ENCODE results near the gene P2RY2. TPM values are rescaled to one million over a fixed set of nuclear protein-coding genes. Genes with fewer than 3 reads are reported as not detected.

The P2RY2 gene
- total and polyA plus RNA-seq, 2 of the 8 experiments (the other 6 are each of a cell fraction or from before 2014, with no cell fraction given), result 1.0 to 1.5 TPM

GRCh38 chr11:73244589-73245240 is 26.6 kb downstream of the P2RY2 start:
- POLR2A ChIA-PET (ENCODE audit: partially characterized antibody), result no interaction called here
- Histone ChIP-seq H2BK120ac (replicated peaks; ENCODE audit: low read depth, low read length) (no peak overlapping the region), H3K4ac (replicated peaks; ENCODE audit: insufficient read length, low read depth, low read length) (no peak overlapping the region), H4K5ac (ENCODE audit: insufficient read length, low read depth, low read length) (no peak overlapping the region), H2AK5ac (ENCODE audit: low read depth, low read length) (no peak overlapping the region), H2BK20ac (ENCODE audit: low read length) (no peak overlapping the region), H3K9ac (replicated peaks in 1 of 4; ENCODE audit: extremely low read depth in 1 of 4, low read depth in 3 of 4, low read length in 3 of 4) (no peak overlapping the region), H3K23ac (ENCODE audit: insufficient read length) (no peak overlapping the region), H3K23me2 (ENCODE audit: low read depth, low read length) (no peaks in the 10 kb centered on the region; the same call in 1 of the 2 replicates), H2BK15ac (ENCODE audit: low read length) (no peak overlapping the region), H2BK5ac (ENCODE audit: low read depth, low read length) (no peak overlapping the region), H3K4me3 (ENCODE audit: extremely low read depth in 1 of 4, insufficient read depth in 2 of 4, low read depth in 3 of 4, low read length in 4 of 4) (no peak overlapping the region), H4K8ac (ENCODE audit: extremely low read depth, insufficient read depth, low read length) (no peak overlapping the region), H3K4me1 (replicated peaks in 1 of 4; ENCODE audit: control insufficient read depth in 3 of 4, insufficient read depth in 4 of 4, low read length in 3 of 4) (peaks cover 0 to 8% (median 3%) of the 10 kb centered on the region in 4 experiments; a peak in 3 of 7 replicates), H4K91ac (replicated peaks; ENCODE audit: insufficient read length, low read length) (no peak overlapping the region), H3K79me1 (ENCODE audit: low read depth, low read length) (no peaks in the 10 kb centered on the region), H3K4me2 (ENCODE audit: insufficient read depth in 1 of 2, low read depth in 2 of 2, low read length in 2 of 2) (no peak overlapping the region), H3K14ac (ENCODE audit: insufficient read length) (no peak overlapping the region), H3K27me3 (replicated peaks in 1 of 4; ENCODE audit: control insufficient read depth in 3 of 4, extremely low read depth in 1 of 4, insufficient read depth in 3 of 4, low read length in 3 of 4) (no peaks in the 10 kb centered on the region), H3K27ac (ENCODE audit: low read depth, low read length) (no peak overlapping the region), H3K56ac (replicated peaks; ENCODE audit: insufficient read length, low read depth, low read length) (no peak overlapping the region), H2AFZ (ENCODE audit: low read length) (no peak overlapping the region), H4K20me1 (replicated peaks in 1 of 2; ENCODE audit: control insufficient read depth in 1 of 2, insufficient read depth in 2 of 2, low read length in 2 of 2) (no peaks in the 10 kb centered on the region), H2BK12ac (ENCODE audit: low read depth, low read length) (no peak overlapping the region), H3K36me3 (ENCODE audit: control insufficient read depth in 2 of 4, insufficient read depth in 4 of 4, low read length in 3 of 4) (no peaks in the 10 kb centered on the region), H3K9me3 (ENCODE audit: insufficient read depth in 2 of 2, low read depth in 1 of 2, low read length in 1 of 2) (no peaks in the 10 kb centered on the region), H3K18ac (ENCODE audit: extremely low read depth, low read length) (no peak overlapping the region), H3K79me2 (ENCODE audit: control insufficient read depth in 1 of 2, insufficient read depth in 2 of 2, low read length in 2 of 2) (no peaks in the 10 kb centered on the region)
- DNase-seq (ENCODE audit: low read depth in 1 of 2, low spot score in 2 of 2) (no peak), FAIRE-seq (no peak)
- CTCF ChIA-PET (ENCODE audit: partially characterized antibody), result interaction anchor here (0.7 to 21.6 kb wide), 18 partner anchors 8 to 691 kb away, joined by 3 to 451 read pairs (median 4); partner anchors contain the start of genes P2RY2 and P2RY6
- 77% methylated on average over 4 of the region's 4 CpGs; no CpG with 5 or more reads in 1 of the 2 experiments for WGBS, 2 experiments (ENCODE audit: extremely low coverage in 1 of 2, insufficient coverage in 1 of 2, insufficient read length in 1 of 2, insufficient replicate concordance in 2 of 2, low coverage in 1 of 2, low lambda C conversion rate in 2 of 2, missing lambda C conversion rate in 1 of 2)
- TF ChIP-seq KDM5A (IDR thresholded peaks at IDR 0.05; ENCODE audit: low read length) (no peak), EZH2 (IDR thresholded peaks at IDR 0.05; ENCODE audit: low read depth, low read length, severe bottlenecking) (no peak), CREB1 (IDR thresholded peaks at IDR 0.05) (no peak)
